ENCODE measurements around the gene HMG20B. TPM values are rescaled to one million over a fixed set of nuclear protein-coding genes. Genes with fewer than 3 reads are reported as not detected.

The HMG20B gene
- total RNA-seq, 1 donor from 2014 or later: 135 TPM

DNA sequence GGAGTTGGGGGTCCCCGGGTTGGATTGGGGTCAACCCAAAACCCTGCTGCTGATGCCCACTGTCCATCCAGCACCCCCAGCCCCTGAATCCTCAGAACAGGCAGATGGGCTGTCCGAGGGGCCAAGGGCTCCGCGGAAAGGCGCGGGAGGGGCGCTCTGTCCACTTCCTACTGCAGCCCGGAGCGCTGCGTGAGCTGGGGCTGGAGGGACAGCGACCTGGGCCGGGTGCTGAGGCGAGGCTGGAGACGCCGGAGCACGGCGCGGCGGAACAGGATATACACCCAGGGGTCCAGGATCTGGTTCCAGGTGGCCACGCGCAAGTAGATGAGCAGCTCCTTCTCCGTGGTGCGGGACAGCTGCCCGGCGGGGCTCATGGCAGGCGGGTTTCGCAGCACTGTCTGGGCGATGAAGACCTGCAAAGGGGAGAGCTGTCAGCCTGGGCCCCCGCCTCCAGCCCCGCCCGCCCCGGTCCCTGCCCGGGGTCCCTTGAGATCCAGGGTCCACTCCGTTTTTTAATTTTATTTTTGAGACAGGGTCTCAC lies 22.8 kb downstream of the HMG20B start:
- no peak overlapping the region for H3K4me3 ChIP-seq (ENCODE audit: low read depth, low read length)
- TF ChIP-seq, protein P1, sequence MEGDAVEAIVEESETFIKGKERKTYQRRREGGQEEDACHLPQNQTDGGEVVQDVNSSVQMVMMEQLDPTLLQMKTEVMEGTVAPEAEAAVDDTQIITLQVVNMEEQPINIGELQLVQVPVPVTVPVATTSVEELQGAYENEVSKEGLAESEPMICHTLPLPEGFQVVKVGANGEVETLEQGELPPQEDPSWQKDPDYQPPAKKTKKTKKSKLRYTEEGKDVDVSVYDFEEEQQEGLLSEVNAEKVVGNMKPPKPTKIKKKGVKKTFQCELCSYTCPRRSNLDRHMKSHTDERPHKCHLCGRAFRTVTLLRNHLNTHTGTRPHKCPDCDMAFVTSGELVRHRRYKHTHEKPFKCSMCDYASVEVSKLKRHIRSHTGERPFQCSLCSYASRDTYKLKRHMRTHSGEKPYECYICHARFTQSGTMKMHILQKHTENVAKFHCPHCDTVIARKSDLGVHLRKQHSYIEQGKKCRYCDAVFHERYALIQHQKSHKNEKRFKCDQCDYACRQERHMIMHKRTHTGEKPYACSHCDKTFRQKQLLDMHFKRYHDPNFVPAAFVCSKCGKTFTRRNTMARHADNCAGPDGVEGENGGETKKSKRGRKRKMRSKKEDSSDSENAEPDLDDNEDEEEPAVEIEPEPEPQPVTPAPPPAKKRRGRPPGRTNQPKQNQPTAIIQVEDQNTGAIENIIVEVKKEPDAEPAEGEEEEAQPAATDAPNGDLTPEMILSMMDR (conservative IDR thresholded peaks at IDR 0.05; ENCODE audit: low read depth, low read length): no peak
- no peak for DNase-seq (ENCODE audit: low read depth)

DNA sequence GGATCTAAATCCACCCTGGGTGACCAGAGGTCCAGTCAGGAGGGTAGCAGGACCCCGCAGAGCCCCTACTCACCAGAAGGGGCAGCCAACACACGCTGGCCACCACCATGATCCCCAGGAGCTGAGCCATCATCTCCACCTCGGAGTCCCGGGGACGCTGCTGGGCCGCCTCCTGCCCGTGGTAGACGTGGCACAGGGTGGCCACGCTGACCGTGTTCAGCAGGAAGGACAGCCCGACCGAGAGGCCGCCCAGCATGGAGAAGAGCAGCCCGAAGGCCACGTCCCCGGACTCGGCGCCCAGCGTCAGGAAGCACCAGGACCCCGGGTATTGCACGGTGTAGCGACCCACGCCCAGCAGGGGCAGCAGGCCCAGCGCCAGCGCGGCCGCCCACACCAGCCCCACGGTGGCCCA lies 27.0 kb downstream of the HMG20B start:
- DNase-seq (ENCODE audit: low read depth): no peak
- TF ChIP-seq, protein P1 (conservative IDR thresholded peaks at IDR 0.05; ENCODE audit: low read depth, low read length): peak; percentile 12
- H3K4me3 ChIP-seq (ENCODE audit: low read depth, low read length): no peak overlapping the region

DNA sequence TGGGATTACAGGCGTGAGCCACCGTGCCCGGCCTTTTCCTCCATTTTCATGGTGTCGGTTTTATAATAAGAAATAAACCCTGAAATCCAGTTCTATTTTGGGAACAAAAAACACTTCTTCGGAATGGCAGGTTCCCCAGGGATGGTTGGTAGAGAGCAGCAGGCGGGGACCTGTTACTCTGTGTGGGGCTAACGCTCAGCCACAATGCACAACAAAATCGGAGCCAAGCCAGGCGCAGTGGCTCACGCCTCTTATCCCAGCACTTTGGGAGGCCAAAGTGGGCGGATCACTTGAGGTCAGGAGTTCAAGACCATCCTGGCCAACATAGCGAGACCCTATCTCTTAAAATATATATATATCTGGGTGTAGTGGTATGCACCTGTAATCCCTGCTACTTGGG lies 28.3 kb downstream of the HMG20B start:
- DNase-seq (ENCODE audit: low read depth): no peak
- TF ChIP-seq, protein P1 (conservative IDR thresholded peaks at IDR 0.05; ENCODE audit: low read depth, low read length): no peak
- no peak overlapping the region for H3K4me3 ChIP-seq (ENCODE audit: low read depth, low read length)

DNA sequence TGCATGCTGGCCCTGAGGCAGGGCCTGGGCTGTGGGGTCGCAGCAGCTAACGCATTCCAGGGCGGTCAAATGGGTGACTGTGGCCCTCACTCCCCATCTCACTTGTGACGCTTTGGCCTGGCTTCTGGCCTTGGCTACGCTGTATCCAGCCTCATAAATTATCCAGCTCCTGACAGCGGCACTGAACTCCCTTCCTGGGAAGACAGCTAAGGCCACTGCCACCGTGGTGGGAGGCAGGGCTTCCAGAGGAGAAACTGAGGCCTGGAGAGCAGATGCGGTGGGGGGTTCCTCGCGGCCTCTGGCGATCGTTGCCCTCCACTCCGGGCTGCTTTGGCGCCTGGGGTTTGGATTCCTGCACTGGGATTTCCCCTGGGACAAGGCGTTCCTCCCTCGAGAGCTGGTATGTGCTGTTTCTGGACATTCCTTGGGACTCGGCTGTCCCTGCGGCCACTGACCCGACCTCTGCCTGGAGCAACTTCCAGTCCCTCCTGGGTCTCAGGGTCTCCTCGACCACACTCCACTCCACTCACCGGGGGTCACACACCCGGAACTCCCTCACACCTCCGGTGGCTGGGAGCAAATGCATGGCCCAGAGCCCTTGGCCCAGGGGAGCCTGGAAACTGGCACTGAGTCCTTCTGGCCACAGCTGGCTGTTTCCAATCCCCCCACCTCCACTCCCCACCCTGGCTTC lies 30.5 kb downstream of the HMG20B start:
- no peak for DNase-seq (ENCODE audit: low read depth)
- TF ChIP-seq, protein P1 (conservative IDR thresholded peaks at IDR 0.05; ENCODE audit: low read depth, low read length): no peak
- H3K4me3 ChIP-seq (ENCODE audit: low read depth, low read length): no peak overlapping the region

DNA sequence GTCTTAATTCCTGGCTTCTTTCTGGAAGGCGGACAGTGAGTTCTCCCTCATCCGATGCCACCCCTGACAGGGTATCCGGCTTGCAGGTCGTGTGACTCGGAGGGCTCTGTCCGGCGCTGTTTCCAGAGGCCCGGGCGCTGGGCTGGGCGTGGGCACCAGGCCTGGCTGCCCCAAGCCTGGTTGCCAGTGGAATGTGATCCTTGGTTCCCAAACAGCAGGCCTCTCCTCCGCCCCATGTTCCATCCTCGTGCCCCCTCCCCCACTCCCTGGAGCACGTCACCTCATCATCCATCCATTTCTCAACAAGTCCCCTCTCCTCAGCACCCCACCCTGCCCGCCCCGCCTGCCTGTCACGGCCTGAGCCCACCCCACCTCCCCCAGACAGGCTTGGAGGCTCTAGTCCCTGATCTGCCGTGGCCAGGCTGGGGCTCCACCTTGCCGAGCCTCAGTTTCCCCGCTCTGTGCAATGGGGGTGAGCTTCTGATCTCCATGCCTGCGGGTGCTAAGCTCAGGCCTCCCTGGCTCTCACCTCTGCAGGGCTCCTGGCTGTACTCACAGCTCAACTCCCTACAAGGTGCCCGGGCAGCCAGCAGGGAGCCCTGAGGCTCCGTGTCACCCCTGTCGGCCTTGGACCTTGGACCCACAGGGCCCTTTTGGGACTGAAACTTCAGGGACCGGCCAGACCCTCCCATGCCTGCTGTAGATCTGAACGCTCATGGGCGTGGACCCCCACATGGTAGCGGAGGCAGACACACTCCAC lies 31.7 kb downstream of the HMG20B start:
- H3K4me3 ChIP-seq (ENCODE audit: low read depth, low read length): no peak overlapping the region
- DNase-seq (ENCODE audit: low read depth): no peak
- TF ChIP-seq, protein P1 (conservative IDR thresholded peaks at IDR 0.05; ENCODE audit: low read depth, low read length): no peak

DNA sequence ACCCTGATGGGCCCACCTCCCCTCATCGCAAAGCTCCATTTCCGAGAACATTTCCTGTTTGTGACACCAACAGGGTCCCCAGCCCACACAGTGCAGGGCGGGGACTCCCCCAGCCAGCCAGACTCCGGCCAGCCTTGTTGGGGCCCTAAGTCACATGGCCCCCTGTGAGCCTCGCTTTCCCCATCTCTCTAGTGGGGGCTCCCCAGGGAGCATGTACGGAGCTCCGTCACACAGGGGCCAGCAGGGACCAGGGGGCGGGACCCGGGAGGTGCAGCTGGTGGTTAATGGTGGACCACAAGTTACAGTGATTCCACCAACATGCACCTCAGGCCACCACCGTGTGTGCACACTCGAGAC lies 32.2 kb downstream of the HMG20B start:
- TF ChIP-seq, protein P1 (conservative IDR thresholded peaks at IDR 0.05; ENCODE audit: low read depth, low read length): no peak
- no peak for DNase-seq (ENCODE audit: low read depth)
- H3K4me3 ChIP-seq (ENCODE audit: low read depth, low read length): no peak overlapping the region
